Stimulated activated CD8-positive, alpha-beta memory T cell treated with anti-CD3 and anti-CD28 coated beads, Interleukin-2, amount 100 ng/mL, for 1 hour (primary cell): ENCODE data around the gene TPK1.

Experiments used
- DNase-seq, 2 donors: peaks; one replicate each; pipeline ENCODE4 v3.0.0-alpha.2; 2020; ENCODE audit warnings: low read depth in 2 of 2

Gene TPK1

GRCh38 chr7:144528536-144529045 lies 307.3 kb downstream of the TPK1 start:
- DNase-seq, result no peak

DNA sequence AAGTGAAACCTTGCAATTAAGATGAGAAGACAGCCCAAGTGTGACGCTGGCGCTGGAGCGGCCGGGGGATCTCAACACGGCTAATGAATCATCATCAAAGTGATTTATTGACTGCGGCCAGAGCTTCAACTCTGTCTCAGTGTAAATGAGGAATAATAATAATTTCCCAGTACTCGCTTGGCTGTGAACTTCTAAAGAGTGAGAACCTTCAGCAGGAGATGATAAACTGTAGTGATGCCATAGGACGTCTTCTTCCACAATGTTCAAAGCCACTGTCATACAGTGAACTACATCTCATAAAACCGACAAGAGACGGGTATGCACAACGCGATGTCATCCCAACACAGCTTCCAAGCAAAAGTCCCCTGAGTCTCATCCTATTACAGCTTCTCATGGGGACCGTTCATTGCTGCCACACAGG lies 308.8 kb downstream of the TPK1 start:
- DNase-seq, result no peak

- no peak for DNase-seq
These were observed 309.9 kb downstream of the TPK1 start for GRCh38 chr7:144525956-144526355.

DNA sequence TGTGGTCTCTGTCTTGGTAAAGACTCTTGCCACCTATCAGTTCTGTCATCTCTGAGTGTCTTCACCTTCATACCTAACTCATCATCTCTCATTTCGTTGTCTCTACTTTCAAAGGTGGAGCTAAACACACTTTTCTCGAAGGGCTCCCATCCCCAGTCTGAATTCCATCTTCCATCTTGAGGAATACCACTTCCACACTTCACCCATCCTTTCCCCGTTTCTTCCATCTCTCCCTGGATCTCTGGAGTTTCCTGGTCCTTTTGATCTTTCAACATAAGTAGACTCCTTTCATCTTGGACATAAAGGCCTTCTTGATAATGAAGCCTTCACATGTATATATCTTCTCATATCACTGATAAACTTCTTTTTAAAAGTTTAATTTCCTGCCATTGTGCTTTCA lies 311.6 kb downstream of the TPK1 start:
- DNase-seq, result no peak

DNA sequence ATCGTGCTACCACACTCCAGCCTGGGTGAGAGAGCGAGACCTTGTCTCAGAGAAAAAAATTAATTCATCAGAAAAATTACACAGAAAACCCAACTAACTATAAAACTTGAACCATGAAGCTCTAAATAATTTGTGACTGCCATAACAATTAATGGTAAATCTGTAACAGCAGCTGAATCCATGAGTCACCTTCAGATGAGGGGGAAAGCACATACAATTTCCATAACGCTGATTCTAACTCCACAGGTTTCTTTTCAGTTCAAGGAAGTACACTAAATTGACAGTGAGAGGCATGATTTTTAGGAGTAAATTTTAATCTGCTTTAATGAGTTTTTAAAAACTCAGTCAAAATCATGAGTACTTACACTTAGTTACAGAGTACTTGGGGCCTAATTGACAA lies 312.2 kb downstream of the TPK1 start:
- no peak for DNase-seq

DNA sequence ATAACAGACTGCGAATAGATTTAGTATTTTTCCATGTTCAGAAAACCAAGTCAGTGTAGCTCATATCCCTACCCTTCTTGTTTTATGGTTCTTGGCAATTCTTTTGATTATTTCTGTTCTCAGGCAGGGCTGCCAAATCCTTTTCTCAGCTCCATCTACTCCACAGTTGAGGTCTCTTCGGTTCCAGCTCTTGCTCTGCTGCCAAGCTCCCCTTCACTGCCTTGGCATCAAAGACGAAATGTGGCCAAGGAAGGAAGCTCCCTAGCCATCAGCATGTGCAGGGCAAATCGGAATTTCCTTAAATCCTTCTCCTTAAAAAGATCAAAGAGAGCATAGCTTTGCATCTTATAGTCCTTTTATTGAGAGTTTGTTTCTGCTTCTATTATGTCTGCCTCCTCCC lies 315.9 kb downstream of the TPK1 start:
- DNase-seq, result no peak

GRCh38 chr7:144518360-144518759 lies 317.5 kb downstream of the TPK1 start:
- DNase-seq, result no peak

GRCh38 chr7:144517749-144518148 lies 318.1 kb downstream of the TPK1 start:
- no peak for DNase-seq

GRCh38 chr7:144516729-144517525 lies 318.9 kb downstream of the TPK1 start:
- no peak for DNase-seq

- no peak for DNase-seq
These were observed 322.5 kb downstream of the TPK1 start for GRCh38 chr7:144513334-144513733.

DNA sequence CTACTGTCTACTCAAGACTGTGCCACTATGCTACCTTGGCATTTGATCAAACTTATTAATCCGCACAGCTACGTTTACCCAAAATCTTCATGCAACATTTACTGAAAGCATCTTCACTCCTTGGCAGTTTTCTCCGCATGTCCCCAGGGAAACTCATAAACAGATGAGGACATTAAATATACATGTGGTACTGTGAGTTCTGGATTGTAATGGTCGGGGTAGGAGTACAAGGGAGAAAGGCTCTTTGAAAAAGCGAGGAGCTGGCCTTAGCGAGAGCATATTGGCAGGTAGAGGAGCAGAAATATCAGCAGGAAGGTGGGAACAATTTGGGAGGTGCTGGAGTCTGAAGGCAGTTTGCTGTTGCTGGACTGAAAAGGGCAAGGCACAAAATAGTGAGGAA lies 325.2 kb downstream of the TPK1 start:
- no peak for DNase-seq

DNA sequence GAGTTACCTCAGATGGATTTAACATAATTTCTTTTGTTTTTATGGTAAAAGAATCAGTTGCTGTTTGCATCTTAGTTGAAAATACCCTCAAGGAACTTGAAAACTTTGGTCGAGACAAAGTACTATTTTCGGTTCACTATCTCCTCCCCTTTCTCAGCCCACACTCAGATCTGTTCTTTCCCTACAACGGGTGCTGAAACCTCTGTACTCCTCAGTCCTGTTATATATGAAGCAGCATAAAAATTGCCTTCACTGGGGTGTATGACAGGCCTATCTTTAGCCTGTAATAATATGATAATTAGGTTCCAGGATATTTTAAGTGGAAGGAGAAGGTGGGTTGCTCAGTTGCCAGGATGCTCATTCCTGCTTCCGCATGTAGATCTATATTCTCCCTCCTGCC lies 327.2 kb downstream of the TPK1 start:
- DNase-seq, result no peak

- DNase-seq, result no peak
These were observed 332.6 kb downstream of the TPK1 start for GRCh38 chr7:144503215-144503614.

- no peak for DNase-seq
These were observed 335.6 kb downstream of the TPK1 start for GRCh38 chr7:144500225-144500624.

DNA sequence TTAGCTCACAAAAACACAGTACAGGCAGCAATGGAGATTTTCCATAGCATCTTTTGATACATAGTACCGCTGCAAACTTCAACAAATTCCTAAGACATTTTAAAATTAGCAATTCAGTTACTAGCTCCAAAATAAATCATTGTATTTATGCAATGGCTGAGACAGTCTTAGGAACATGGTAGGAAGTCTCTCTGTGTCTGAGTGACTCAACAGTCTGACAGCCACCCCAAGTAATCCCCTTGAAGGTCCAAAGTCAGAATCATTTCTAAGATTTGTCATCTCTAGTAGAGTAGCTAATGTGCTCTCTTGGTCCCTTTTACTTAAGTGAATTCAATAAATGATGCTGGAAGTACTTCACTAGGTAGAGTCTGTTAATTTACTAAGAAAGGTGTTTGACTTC lies 338.6 kb downstream of the TPK1 start:
- DNase-seq, result no peak

DNA sequence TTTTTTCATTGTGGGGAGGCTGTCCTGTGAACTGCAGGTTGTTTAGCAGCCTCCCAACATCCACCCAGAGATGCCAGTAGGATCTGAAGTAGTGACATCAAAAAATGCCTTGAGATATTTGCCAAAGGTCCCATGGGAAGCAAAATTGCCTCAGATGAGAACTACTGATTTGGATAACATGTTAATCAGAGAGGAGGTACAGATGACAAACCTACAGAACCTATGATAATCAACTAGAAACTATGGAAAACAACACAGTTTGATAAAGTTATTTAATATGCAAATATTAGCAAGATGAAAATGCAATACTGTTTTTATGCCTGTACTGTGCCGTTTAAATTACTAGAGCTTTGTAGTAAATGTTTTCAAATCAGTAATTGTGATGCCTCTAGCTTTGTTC lies 341.5 kb downstream of the TPK1 start:
- no peak for DNase-seq

- no peak for DNase-seq
These were observed 346.3 kb downstream of the TPK1 start for GRCh38 chr7:144489504-144489903.

- no peak for DNase-seq
These were observed 346.9 kb downstream of the TPK1 start for GRCh38 chr7:144488977-144489376.

DNA sequence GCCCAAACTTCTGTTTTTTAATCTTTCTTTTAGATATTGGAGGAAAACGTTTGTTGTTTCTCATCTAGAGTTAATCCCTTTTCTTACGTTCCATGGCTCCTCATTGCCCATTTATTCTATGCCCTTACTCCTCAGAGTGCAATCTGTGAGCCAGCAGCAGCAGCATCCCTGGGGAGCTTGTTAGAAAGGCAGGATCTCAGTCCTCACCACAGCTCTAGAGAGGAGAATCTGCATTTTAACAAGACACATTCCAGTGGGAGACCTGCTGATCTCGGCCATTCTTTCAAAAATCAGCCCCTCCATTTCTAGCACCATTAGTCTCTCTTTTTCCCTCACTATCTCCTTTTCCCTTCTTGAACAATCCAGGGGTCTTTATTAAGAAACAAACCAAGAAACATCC lies 348.0 kb downstream of the TPK1 start:
- no peak for DNase-seq

GRCh38 chr7:144484445-144484844 lies 351.4 kb downstream of the TPK1 start:
- DNase-seq, result no peak

GRCh38 chr7:144483189-144483588 lies 352.7 kb downstream of the TPK1 start:
- DNase-seq, result no peak

DNA sequence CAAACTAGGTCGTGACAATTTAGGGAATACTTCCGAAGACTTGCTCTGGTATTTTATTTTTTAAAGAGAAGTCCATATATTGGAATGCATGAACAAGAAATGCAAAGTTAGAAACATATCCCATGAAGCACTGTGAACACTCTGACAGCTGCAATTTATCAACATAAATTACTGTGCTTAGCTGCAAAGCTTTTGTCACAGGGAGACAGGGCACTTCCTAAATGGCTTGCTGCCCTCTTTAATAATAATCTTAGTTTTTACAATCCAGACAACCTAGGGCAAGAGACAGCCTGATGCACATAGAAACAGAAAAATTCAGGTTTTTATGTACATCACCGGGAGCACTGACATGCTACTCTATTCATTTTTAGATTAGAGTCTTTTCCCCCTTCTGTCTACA lies 354.0 kb downstream of the TPK1 start:
- no peak for DNase-seq

GRCh38 chr7:144477348-144477747 lies 358.5 kb downstream of the TPK1 start:
- DNase-seq, result no peak
